Parathyroid adenoma (tissue), 2 donors: ENCODE data around the gene PREX1.

Experiments used
- H2AFZ ChIP-seq: fragments of 300-600 bp; sonication (generic); one replicate; pipeline ENCODE4 v1.7.0; 2017; ENCODE audit warnings: antibody characterized with exemption, mild to moderate bottlenecking
- H3K27ac ChIP-seq: fragments of 300-600 bp; sonication (generic); one replicate; pipeline ENCODE4 v1.7.0; 2017
- H3K27me3 ChIP-seq: fragments of 300-600 bp; sonication (generic); one replicate; pipeline ENCODE4 v1.7.0; 2017; ENCODE audit warnings: low read length; ENCODE audit not compliant: control insufficient read depth, insufficient read depth
- H3K36me3 ChIP-seq: fragments of 300-600 bp; sonication (generic); one replicate; pipeline ENCODE4 v1.7.0; 2017; ENCODE audit warnings: low read length; ENCODE audit not compliant: control insufficient read depth, insufficient read depth
- H3K4me1 ChIP-seq: fragments of 300-600 bp; sonication (generic); one replicate; pipeline ENCODE4 v1.7.0; 2017; ENCODE audit warnings: control low read depth
- H3K4me2 ChIP-seq: fragments of 300-600 bp; sonication (generic); one replicate; pipeline ENCODE4 v1.7.0; 2017; ENCODE audit warnings: low read length
- H3K4me3 ChIP-seq: fragments of 300-600 bp; sonication (generic); one replicate; pipeline ENCODE4 v1.7.0; 2017; ENCODE audit warnings: low read depth, low read length
- H3K79me2 ChIP-seq: fragments of 300-600 bp; sonication (generic); one replicate; pipeline ENCODE4 v1.7.0; 2017; ENCODE audit warnings: control low read depth
- H3K9ac ChIP-seq: fragments of 300-600 bp; sonication (generic); one replicate; pipeline ENCODE4 v1.7.0; 2017; ENCODE audit warnings: mild to moderate bottlenecking
- H3K9me3 ChIP-seq: fragments of 300-600 bp; sonication (generic); one replicate; pipeline ENCODE4 v1.7.0; 2017; ENCODE audit warnings: low read length; ENCODE audit not compliant: control insufficient read depth
- TF ChIP-seq, protein P1 (sequence below): fragments of 300-600 bp; sonication (generic); IDR thresholded peaks from one replicate; pipeline ENCODE4 v1.7.0; 2017; ENCODE audit warnings: antibody characterized with exemption, mild to moderate bottlenecking
- donor health status: primary hyperparathyroidism.

PREX1 gene

DNA sequence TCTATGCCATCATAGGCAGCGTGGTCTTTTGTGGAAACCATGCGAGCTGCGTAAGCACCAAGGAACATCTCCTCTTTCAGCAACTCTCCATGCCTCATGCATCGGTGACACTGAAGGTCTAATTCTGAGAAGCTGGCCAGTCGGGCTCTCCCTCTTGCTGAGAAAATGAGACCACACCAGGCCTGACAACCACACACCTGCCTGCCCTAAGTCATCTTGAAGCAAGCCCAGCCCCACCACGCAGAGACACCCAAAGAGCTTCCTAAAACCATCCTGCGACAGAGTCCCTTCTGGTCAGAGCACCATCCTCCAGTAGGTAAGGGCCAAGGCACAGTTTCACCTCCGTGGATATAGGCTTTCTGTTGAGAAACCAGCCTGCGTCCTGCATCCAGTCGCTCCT is 26.6 kb downstream of the PREX1 start:
- Histone ChIP-seq H3K9ac (no peak overlapping the region), H3K4me1 (no peaks in the 10 kb centered on the region), H3K4me3 (no peak overlapping the region), H3K79me2 (no peaks in the 10 kb centered on the region), H3K4me2 (no peak overlapping the region), H3K36me3 (no peaks in the 10 kb centered on the region), H3K9me3 (no peaks in the 10 kb centered on the region), H3K27ac (no peak overlapping the region), H3K27me3 (no peaks in the 10 kb centered on the region), H2AFZ (no peak overlapping the region)
- TF ChIP-seq, protein P1, sequence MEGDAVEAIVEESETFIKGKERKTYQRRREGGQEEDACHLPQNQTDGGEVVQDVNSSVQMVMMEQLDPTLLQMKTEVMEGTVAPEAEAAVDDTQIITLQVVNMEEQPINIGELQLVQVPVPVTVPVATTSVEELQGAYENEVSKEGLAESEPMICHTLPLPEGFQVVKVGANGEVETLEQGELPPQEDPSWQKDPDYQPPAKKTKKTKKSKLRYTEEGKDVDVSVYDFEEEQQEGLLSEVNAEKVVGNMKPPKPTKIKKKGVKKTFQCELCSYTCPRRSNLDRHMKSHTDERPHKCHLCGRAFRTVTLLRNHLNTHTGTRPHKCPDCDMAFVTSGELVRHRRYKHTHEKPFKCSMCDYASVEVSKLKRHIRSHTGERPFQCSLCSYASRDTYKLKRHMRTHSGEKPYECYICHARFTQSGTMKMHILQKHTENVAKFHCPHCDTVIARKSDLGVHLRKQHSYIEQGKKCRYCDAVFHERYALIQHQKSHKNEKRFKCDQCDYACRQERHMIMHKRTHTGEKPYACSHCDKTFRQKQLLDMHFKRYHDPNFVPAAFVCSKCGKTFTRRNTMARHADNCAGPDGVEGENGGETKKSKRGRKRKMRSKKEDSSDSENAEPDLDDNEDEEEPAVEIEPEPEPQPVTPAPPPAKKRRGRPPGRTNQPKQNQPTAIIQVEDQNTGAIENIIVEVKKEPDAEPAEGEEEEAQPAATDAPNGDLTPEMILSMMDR = no peak

DNA sequence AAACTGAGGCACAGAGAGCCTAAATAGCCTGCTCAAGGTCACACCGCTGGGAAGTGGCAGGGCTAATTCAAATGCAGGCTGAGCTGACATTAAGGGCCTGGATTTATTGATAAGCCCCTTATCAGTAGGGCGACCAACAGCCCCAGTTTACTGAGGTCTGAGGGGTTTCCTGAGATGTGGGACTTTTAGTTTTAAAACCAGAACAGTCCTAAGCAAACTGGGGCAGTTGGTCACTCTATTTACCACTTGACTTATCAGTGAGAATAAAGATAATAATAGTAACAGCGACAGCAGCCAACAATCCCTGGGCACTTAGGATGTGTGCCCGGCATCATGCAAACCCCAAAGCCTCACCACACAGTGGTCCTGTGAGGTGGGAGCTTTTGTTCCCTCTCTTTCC is 27.6 kb downstream of the PREX1 start:
- no peaks in the 10 kb centered on the region for H3K79me2 ChIP-seq
- no peak overlapping the region for H3K4me3 ChIP-seq
- H2AFZ ChIP-seq = no peak overlapping the region
- H3K27ac ChIP-seq = no peak overlapping the region
- H3K4me2 ChIP-seq = no peak overlapping the region
- no peaks in the 10 kb centered on the region for H3K27me3 ChIP-seq
- TF ChIP-seq, protein P1 = no peak
- no peaks in the 10 kb centered on the region for H3K9me3 ChIP-seq
- H3K9ac ChIP-seq = no peak overlapping the region
- H3K4me1 ChIP-seq = no peaks in the 10 kb centered on the region
- no peaks in the 10 kb centered on the region for H3K36me3 ChIP-seq

DNA sequence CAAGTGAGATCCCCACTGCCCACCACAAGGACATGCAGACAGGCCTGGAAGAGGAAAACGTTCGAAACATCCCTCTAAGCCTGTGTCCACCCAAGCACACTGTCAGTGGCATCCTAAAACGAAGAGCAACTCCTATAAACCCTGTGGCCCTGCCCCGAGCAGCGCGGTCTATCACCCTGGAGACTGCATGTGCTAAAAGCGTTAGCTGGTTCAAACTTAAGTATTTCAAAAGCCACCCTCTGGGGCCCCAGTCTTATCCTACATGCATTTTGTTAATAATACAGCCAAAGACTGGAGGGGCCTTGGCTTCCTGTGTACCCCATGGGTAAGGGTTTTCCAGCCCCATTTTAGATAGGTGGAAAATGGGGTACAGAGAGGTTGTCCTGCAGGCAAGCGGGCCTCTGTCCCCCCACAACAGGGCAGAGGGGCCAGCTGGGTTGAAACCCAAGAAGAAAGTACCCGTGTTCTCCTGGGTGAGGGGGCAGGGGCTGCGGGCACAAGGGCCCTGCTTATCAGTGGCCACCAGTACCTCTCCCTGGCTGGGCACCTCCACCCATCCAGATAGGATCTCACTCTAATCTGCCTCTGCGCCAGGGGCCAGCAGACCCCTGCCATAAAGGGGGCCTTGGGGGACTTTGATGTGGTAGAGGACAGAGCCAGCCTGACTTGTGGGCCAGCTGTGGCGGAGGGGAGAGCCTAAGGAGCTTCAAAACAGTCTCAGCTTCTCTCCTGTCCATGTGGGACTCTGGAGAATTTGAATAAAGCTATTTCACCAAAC is 28.3 kb downstream of the PREX1 start:
- no peaks in the 10 kb centered on the region for H3K9me3 ChIP-seq

DNA sequence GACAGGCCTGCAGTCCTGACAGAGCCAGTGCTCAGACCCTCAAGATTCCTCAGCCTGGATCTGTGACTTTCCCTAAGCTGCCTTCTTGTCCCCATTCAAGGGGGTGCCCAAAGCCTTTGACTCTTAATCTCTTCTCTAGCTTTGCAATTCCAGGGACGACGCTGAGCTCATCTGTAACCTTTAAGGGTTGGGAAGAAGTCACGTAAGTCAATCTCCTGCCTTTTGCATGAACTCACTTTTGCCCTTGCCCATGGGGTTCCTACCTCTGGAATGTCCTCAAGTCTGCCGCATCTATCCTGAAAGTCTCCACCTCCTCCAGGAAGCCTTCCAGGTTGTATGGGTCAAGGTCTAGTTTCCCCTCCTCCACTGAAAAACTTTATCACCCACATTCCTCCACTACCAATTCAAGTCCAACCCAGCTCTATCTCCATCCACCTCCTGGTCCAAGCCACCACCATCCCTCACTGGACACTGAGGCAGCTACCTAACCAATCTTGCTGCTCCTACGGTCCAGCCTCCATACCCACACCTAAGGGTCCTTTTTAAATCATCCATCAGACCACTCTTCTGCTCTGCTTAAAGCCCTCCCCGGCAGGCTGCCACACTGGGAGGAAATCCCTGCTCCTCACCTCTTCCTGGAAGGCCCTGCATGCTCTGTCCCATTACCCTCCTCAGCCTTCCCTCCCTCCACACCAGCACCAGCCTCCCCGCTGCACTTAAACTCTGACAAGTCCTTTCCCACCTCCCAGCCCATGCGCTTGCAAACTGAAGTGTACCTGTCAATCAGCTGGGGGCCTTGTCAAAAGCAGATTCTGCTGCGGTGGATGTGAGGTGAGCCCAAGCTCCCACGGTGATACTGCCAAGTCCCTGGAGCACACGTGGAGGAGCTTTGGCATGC is 29.7 kb downstream of the PREX1 start:
- no peaks in the 10 kb centered on the region for H3K4me1 ChIP-seq
- H3K36me3 ChIP-seq = no peaks in the 10 kb centered on the region
- no peak overlapping the region for H3K4me2 ChIP-seq
- no peak overlapping the region for H3K4me3 ChIP-seq
- no peaks in the 10 kb centered on the region for H3K79me2 ChIP-seq
- no peak overlapping the region for H2AFZ ChIP-seq
- no peaks in the 10 kb centered on the region for H3K9me3 ChIP-seq
- H3K9ac ChIP-seq = no peak overlapping the region
- TF ChIP-seq, protein P1 = no peak
- no peak overlapping the region for H3K27ac ChIP-seq
- no peaks in the 10 kb centered on the region for H3K27me3 ChIP-seq

More for the DNA sequence above, 28.3 kb downstream of the PREX1 start:
- no peak overlapping the region for H3K4me2 ChIP-seq
- TF ChIP-seq, protein P1 = no peak
- H3K36me3 ChIP-seq = no peaks in the 10 kb centered on the region
- H3K27me3 ChIP-seq = no peaks in the 10 kb centered on the region
- no peak overlapping the region for H3K9ac ChIP-seq
- no peak overlapping the region for H2AFZ ChIP-seq
- H3K4me1 ChIP-seq = no peaks in the 10 kb centered on the region
- no peak overlapping the region for H3K27ac ChIP-seq
- no peak overlapping the region for H3K4me3 ChIP-seq
- no peaks in the 10 kb centered on the region for H3K79me2 ChIP-seq
